GM18907 (cell line): ENCODE results near the gene FFAR3.
"Not testable (repeated sequence)": the region's sequence is repeated elsewhere in the genome, so short reads cannot be mapped to it uniquely, and the experiment has no call there.

Source experiments
- ATAC-seq: cut with Tn5 transposase; IDR thresholded peaks from one replicate; pipeline ENCODE4 v1.9.1; 2021; ENCODE audit warnings: mild to moderate bottlenecking, moderate library complexity; ENCODE audit not compliant: unreplicated experiment

FFAR3 gene

GRCh38 chr19:35373492-35373891, 15.2 kb downstream of the FFAR3 start:
- ATAC-seq, result no peak

- ATAC-seq, result not testable (repeated sequence)
Measured at GRCh38 chr19:35374031-35374430, 15.8 kb downstream of the FFAR3 start.

DNA sequence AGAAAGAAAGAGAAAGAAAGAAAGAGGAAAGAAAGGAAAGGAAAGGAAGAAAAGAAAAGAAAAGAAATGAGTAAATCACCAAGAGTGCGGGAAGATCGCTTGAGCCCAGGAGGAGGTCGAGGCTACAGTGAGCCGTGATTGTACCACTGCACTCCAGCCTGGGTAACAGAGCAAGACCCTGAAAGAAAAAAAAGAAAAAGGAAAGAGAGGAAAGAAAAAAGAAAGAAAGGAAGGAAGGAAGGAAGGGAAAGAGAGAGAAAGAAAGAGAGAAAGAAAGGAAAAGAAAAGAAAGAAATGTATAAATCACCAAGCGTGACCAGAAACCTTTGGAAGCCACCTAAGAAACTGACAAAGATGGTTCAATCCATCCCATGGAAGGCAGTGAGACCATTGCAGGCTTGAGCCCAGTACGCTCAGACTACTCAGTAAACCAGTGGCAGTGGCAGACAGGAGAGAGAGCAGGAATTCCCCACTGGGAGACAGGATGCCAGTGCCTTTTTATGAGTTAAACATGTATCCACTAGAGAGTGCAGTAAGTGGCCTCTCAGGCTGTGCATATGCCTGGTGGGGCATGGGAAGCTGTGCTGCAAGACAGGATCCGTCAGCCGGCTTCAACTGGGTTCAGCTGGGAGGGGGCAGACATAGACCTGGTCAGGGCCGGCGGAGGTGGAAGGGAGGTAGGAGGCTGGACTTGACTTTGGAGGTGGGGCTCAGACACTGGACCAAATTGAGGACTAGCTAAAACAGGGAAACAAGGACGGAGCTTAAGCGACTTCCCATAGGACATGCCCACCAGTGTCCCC, 17.4 kb downstream of the FFAR3 start:
- no peak for ATAC-seq

GRCh38 chr19:35377656-35378055, 19.4 kb downstream of the FFAR3 start:
- ATAC-seq, result no peak

- ATAC-seq, result no peak
Measured at GRCh38 chr19:35378356-35378755, 20.1 kb downstream of the FFAR3 start.

GRCh38 chr19:35379545-35379944, 21.3 kb downstream of the FFAR3 start:
- not testable (repeated sequence) for ATAC-seq

- no peak for ATAC-seq
Measured at GRCh38 chr19:35379992-35380391, 21.7 kb downstream of the FFAR3 start.

DNA sequence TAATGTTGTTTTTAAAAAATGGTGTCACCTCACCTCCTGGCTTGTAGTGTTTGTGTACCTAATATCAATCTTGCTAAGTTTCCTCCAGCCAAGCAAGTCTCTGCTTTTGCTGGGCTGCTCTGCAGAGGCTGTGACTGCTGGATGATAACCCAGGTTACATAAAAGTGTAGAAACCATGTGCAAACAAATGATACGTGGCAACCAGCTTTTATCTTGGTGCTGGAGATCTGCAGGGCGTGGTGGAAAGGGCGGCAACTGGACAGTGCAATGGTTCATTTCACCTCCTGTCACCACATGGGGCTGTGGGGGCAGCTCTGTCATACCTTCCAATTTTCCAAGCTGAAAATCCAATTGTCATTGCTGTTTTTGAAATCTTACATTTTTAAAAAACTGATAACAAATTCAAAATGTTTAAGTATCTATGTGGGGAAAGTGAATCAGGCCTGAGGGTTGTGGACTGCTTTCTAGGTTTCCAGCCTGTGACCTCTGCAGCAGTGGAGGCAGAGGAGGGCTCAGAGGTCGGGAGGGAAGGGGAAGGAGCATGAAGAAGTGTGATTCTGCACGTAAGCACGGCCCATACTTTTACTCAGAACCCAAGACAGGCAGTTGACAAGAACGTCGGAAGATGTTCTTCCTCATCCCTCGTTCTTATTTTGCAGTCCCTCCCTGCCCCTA, 22.3 kb downstream of the FFAR3 start:
- ATAC-seq, result no peak

- no peak for ATAC-seq
Measured at GRCh38 chr19:35381318-35381717, 23.1 kb downstream of the FFAR3 start.

- ATAC-seq, result no peak
Measured at GRCh38 chr19:35381926-35382325, 23.7 kb downstream of the FFAR3 start.

- ATAC-seq, result no peak
Measured at GRCh38 chr19:35383536-35383935, 25.3 kb downstream of the FFAR3 start.

- no peak for ATAC-seq
Measured at GRCh38 chr19:35388277-35389054, 30.2 kb downstream of the FFAR3 start.

DNA sequence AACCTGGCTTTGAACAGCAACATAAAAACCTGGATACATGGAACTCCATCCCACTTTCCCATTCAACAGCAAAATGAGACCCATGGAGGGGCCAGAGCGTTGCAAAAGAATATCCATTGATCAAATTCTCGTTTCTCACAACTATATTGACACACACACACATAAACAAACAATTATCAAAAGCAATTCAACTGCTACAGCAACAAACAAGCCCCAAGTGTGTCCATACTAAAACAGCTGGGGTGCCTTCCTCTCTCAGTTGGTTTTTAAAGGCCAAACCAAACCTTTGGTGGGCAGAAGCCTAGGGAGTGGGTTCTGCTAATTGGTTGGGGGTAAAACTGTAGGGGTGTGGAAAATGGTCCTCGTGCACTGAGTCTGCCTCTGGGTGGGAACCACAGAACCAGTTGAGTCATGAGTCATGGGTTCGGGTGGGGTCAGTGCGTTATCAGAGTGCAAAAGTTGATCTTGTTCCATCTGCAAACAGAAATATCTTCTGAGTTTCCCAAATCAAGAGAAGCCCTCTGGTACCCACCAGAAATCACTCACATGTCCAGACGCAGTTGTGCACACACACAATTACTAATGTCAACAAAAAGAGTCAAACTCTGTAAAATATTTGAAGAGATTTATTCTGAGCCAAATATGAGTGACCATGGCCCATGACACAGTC, 31.1 kb downstream of the FFAR3 start:
- no peak for ATAC-seq

GRCh38 chr19:35392742-35393715, 34.8 kb downstream of the FFAR3 start:
- ATAC-seq, result no peak

- no peak for ATAC-seq
Measured at GRCh38 chr19:35395382-35396199, 37.3 kb downstream of the FFAR3 start.

DNA sequence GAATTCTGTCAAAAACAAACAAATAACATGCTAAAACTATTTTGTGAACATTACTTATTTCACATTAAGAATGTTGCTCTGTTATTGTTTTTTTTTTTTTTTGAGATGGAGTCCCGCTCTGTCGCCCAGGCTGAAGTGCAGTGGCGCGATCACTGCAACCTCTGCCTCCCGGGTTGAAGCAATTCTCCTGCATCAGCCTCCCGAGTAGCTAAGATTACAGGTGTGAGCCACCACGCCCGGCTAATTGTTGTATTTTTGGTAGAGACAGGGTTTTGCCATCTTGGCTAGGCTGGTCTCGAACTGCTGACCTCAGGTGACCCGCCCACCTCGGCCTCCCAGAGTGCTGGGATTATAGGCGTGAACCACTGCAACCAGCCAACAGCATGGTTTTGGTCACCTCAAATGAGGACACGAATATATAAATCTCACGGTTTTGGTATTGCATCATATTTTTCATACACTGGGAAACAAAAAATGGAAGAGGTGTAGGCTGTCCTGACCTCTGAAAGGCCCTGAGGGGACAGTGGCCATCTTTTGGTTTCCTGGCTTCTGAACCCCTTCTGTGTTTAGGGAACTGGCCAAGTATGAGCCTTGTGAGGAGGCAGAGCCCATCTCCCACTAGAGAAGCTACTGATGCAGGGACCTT, 38.1 kb downstream of the FFAR3 start:
- ATAC-seq, result no peak

GRCh38 chr19:35397064-35397463, 38.8 kb downstream of the FFAR3 start:
- no peak for ATAC-seq

GRCh38 chr19:35398570-35398969, 40.3 kb downstream of the FFAR3 start:
- no peak for ATAC-seq

- no peak for ATAC-seq
Measured at GRCh38 chr19:35399231-35399630, 41.0 kb downstream of the FFAR3 start.
